CD14-positive monocyte (primary cell): ENCODE results near the gene OVCA2. TPM values are rescaled to one million over a fixed set of nuclear protein-coding genes. Genes with fewer than 3 reads are reported as not detected.
A peak's percentile ranks its signal among the peaks of the same experiment; 100 is the strongest.

ENCODE experiments used
- DNase-seq, 3 donors: peaks; one replicate each; pipeline ENCODE4 v3.0.0-alpha.2; 2011 to 2022
- H2AFZ ChIP-seq: 2 replicates; pipeline ENCODE4 v1.6.0; 2012; ENCODE audit warnings: mild to moderate bottlenecking, low read depth, low read length, inconsistent platforms; ENCODE audit not compliant: insufficient read depth, poor library complexity, severe bottlenecking
- H3K27ac ChIP-seq, 2 donors: 1 replicate in 1 of 2; 2 replicates in 1 of 2; pipeline ENCODE4 v1.5.1; 2012 to 2013; ENCODE audit warnings: low read length in 2 of 2, control low read depth in 1 of 2, inconsistent platforms in 1 of 2, low read depth in 1 of 2, mild to moderate bottlenecking in 1 of 2
- H3K27me3 ChIP-seq, 2 donors: one replicate each; pipeline versions ENCODE4 v1.6.0 to v1.6.1; 2011 to 2013; ENCODE audit warnings: low read length in 2 of 2; ENCODE audit not compliant: control insufficient read depth in 2 of 2, insufficient read depth in 2 of 2
- H3K36me3 ChIP-seq, 2 donors: replicated peaks in 1 of 2; 1 replicate in 1 of 2; 2 replicates in 1 of 2; pipeline versions ENCODE4 v1.5.1 to v1.6.1; 2012 to 2013; ENCODE audit warnings: low read length in 2 of 2, control low read depth in 1 of 2, inconsistent platforms in 1 of 2, mild to moderate bottlenecking in 1 of 2; ENCODE audit not compliant: insufficient read depth in 2 of 2, control insufficient read depth in 1 of 2
- H3K4me1 ChIP-seq, 2 donors: 1 replicate in 1 of 2; 2 replicates in 1 of 2; pipeline versions ENCODE4 v1.5.1 to v1.6.1; 2012 to 2013; ENCODE audit warnings: low read length in 2 of 2, control low read depth in 1 of 2, inconsistent platforms in 1 of 2, mild to moderate bottlenecking in 1 of 2, moderate library complexity in 1 of 2; ENCODE audit not compliant: insufficient read depth in 2 of 2, control insufficient read depth in 1 of 2
- H3K4me2 ChIP-seq: replicated peaks from 2 replicates; pipeline ENCODE3; 2012; ENCODE audit warnings: low read length, moderate library complexity, mild to moderate bottlenecking; ENCODE audit not compliant: poor library complexity, severe bottlenecking; ENCODE audit errors: extremely low read depth
- H3K4me3 ChIP-seq, 3 experiments: fragments of 200-600 bp in 1 of 3; sonication (generic) in 1 of 3; replicated peaks in 1 of 3; 1 replicate in 2 of 3; 2 replicates in 1 of 3; pipeline ENCODE4 v1.5.1; 2011 to 2013; ENCODE audit warnings: low read length in 3 of 3, mild to moderate bottlenecking in 3 of 3, control low read depth in 2 of 3, low read depth in 2 of 3, inconsistent platforms in 1 of 3, moderate library complexity in 1 of 3
- H3K79me2 ChIP-seq: 2 replicates; pipeline ENCODE4 v1.6.0; 2012; ENCODE audit warnings: mild to moderate bottlenecking, control low read depth, inconsistent platforms, low read length, moderate library complexity; ENCODE audit not compliant: insufficient read depth
- H3K9ac ChIP-seq: 2 replicates; pipeline ENCODE4 v1.6.0; 2017; ENCODE audit warnings: low read length, mild to moderate bottlenecking; ENCODE audit not compliant: insufficient read depth, poor library complexity, severe bottlenecking
- H3K9me3 ChIP-seq, 2 donors: replicated peaks in 1 of 2; 1 replicate in 1 of 2; 2 replicates in 1 of 2; pipeline versions ENCODE4 v1.5.1 to v1.6.1; 2012 to 2013; ENCODE audit warnings: low read length in 2 of 2, control low read depth in 1 of 2; ENCODE audit not compliant: control insufficient read depth in 1 of 2, insufficient read depth in 1 of 2
- H4K20me1 ChIP-seq: 2 replicates; pipeline ENCODE4 v1.6.0; 2012; ENCODE audit warnings: mild to moderate bottlenecking, low read length, control low read depth, moderate library complexity; ENCODE audit not compliant: insufficient read depth
- H3K27ac Mint-ChIP-seq, 7 donors: one replicate each; pipeline ENCODE4 v1.8.0; 2020; ENCODE audit warnings: mild to moderate bottlenecking in 7 of 7, mixed read lengths in 7 of 7, moderate library complexity in 6 of 7, inconsistent platforms in 2 of 7
- H3K27me3 Mint-ChIP-seq, 3 donors: one replicate each; pipeline ENCODE4 v1.8.0; 2021 to 2022; ENCODE audit warnings: low read depth in 3 of 3, mild to moderate bottlenecking in 3 of 3, mixed read lengths in 3 of 3, moderate library complexity in 3 of 3, inconsistent platforms in 1 of 3
- H3K36me3 Mint-ChIP-seq, 2 donors: one replicate each; pipeline ENCODE4 v1.8.0; 2020; ENCODE audit warnings: mixed read lengths in 2 of 2, inconsistent platforms in 1 of 2, mild to moderate bottlenecking in 1 of 2
- H3K4me1 Mint-ChIP-seq: one replicate; pipeline ENCODE4 v1.8.0; 2020; ENCODE audit warnings: mild to moderate bottlenecking, mixed read lengths
- H3K4me3 Mint-ChIP-seq, 2 donors: one replicate each; pipeline ENCODE4 v1.8.0; 2020; ENCODE audit warnings: mild to moderate bottlenecking in 2 of 2, mixed read lengths in 2 of 2, moderate library complexity in 1 of 2
- H3K9me3 Mint-ChIP-seq, 7 donors: one replicate each; pipeline ENCODE4 v1.8.0; 2020 to 2022; ENCODE audit warnings: mixed read lengths in 7 of 7, mild to moderate bottlenecking in 6 of 7, moderate library complexity in 6 of 7, inconsistent platforms in 2 of 7
- WGBS: methylation state at CpG from one replicate; pipeline ENCODE4 v1.1.5; 2013; ENCODE audit warnings: missing lambda C conversion rate; ENCODE audit not compliant: insufficient coverage; 5-methylcytosine and 5-hydroxymethylcytosine counted together
- intact Hi-C, 2 donors: fragments of 100-400 bp; cut with micrococcal nuclease; formaldehyde crosslinking; loops; one replicate each; pipeline versions ENCODE4 v1.15.0 to v1.15.1; 2023
- polyA plus RNA-seq, 3 donors: library from polyadenylated mRNA; depleted of rRNA in 1 of 3; unstranded in 2 of 3; stranded (reverse) in 1 of 3; fragments of 300-500 nt in 2 of 3; fragments of >200 nt in 1 of 3; fragmentation: Illumina TruSeq in 2 of 3; gene quantifications; 1 replicate in 2 of 3; 2 replicates in 1 of 3; pipeline ENCODE4 v1.2.3, GENCODE V29; 2012 to 2021
- TF ChIP-seq, protein P1 (sequence below): fragments of 200-600 bp; IDR thresholded peaks from one replicate; pipeline ENCODE4 v1.8.0; 2022; ENCODE audit warnings: antibody characterized with exemption, mild to moderate bottlenecking

Gene OVCA2
- polyA plus RNA-seq, 3 donors = 30.5 to 94.9 (median 69.1) TPM

DNA sequence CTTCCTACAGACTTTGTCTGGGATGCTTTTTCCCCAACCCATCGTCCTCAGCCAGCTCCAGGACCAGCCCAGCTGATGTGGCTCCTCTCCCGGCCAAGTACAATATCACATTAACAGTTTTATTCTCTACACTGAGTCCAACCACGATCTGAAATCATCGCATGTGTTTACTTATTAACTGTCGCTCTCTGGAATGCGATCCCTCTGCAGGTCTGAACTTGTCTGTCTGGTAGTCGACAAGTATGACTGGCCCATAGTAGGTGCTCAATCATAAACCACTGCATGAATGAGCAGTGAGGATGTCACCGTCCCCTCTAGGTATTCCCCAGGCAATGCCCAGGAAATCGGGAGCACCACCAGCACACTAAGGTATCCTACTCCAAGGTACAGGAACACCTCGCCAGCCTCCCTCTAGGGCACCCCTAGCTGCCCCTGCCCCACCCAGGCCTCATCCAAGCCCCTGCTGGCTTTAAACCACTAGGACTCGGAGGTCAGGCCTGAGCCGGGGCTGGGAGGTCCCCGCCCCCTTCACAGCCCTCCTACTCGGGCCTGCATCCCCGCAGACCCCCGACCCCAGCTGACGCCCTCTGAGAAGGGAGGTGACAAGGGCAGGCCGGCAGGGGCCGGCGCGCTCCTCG is 44.4 kb upstream of the OVCA2 start:
- H2AFZ ChIP-seq = no peak overlapping the region
- H3K4me1 Mint-ChIP-seq = no peaks in the 10 kb centered on the region
- 67% methylated on average over 19 of the region's 22 CpGs for WGBS
- no peak overlapping the region for H3K9ac ChIP-seq
- DNase-seq = no peak
- no peaks in the 10 kb centered on the region for H4K20me1 ChIP-seq
- H3K27me3 ChIP-seq = peaks cover 7 to 46% of the 10 kb centered on the region in 2 donors
- intact Hi-C loops = no loop called here
- no peak overlapping the region for H3K27ac ChIP-seq
- H3K36me3 ChIP-seq = no peaks in the 10 kb centered on the region
- H3K9me3 Mint-ChIP-seq = peaks cover 0 to 12% (median 5%) of the 10 kb centered on the region in 7 donors
- H3K4me3 Mint-ChIP-seq = peak overlapping the region in 1 of 2 donors; percentile 56
- TF ChIP-seq, protein P1, sequence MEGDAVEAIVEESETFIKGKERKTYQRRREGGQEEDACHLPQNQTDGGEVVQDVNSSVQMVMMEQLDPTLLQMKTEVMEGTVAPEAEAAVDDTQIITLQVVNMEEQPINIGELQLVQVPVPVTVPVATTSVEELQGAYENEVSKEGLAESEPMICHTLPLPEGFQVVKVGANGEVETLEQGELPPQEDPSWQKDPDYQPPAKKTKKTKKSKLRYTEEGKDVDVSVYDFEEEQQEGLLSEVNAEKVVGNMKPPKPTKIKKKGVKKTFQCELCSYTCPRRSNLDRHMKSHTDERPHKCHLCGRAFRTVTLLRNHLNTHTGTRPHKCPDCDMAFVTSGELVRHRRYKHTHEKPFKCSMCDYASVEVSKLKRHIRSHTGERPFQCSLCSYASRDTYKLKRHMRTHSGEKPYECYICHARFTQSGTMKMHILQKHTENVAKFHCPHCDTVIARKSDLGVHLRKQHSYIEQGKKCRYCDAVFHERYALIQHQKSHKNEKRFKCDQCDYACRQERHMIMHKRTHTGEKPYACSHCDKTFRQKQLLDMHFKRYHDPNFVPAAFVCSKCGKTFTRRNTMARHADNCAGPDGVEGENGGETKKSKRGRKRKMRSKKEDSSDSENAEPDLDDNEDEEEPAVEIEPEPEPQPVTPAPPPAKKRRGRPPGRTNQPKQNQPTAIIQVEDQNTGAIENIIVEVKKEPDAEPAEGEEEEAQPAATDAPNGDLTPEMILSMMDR = no peak
- no peaks in the 10 kb centered on the region for H3K79me2 ChIP-seq
- no peak overlapping the region for H3K27ac Mint-ChIP-seq
- H3K9me3 ChIP-seq = no peaks in the 10 kb centered on the region
- peaks cover 0 to 5% of the 10 kb centered on the region in 2 donors for H3K4me1 ChIP-seq
- no peak overlapping the region for H3K4me3 ChIP-seq
- H3K27me3 Mint-ChIP-seq = peaks cover 41 to 74% (median 54%) of the 10 kb centered on the region in 3 donors
- H3K4me2 ChIP-seq = no peak overlapping the region
- H3K36me3 Mint-ChIP-seq = no peaks in the 10 kb centered on the region

DNA sequence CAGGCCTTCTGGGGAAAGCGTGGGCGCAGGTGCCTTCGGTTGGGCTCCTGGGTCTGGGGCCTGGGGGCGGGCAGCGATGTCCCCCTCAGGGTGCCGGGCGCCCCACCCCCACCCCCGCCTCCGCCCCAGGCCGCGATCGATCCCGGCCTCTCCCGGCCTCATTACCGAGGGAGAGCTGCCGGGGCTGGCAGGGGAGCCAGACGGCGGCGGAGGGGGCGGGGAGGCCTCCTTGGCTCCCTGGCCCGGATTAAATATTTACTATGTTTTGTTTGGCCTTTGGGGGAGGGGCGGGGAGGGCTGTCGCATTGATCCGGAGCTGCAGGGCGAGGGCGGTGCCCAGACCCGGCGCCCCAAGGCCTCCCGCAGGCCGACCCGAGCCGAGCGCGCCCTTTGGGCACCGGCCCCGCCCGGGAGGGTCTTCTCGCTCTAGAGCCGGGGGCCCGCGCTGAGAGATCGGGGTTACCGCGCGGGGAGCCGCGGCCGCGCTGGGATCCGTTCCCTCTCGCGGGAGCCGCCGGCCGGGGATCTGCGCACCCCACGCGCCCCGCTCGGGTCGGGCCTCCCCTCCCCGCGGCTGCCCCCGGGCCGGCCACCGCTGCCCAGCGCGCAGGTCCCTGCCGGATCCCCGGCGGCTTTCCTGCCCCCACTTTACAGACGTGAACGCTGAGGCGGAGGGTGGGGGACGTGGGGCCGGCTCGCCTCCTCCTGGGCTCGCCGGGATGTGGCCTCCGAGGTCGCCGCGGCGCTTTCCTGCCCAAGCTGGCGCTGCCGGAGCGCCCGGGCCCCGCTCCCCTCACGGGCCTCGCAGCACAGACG is 43.7 kb upstream of the OVCA2 start:
- Histone ChIP-seq H3K36me3 (no peaks in the 10 kb centered on the region), H4K20me1 (no peaks in the 10 kb centered on the region), H3K9me3 (no peaks in the 10 kb centered on the region), H3K9ac (no peak overlapping the region), H3K4me1 (peaks cover 0 to 5% of the 10 kb centered on the region in 2 donors), H3K4me2 (peak overlapping the region; percentile 4), H3K79me2 (no peaks in the 10 kb centered on the region), H3K4me3 (no peak overlapping the region), H3K27ac (no peak overlapping the region), H2AFZ (no peak overlapping the region), H3K27me3 (peaks cover 7 to 46% of the 10 kb centered on the region in 2 donors)
- Mint-ChIP-seq H3K36me3 (no peaks in the 10 kb centered on the region), H3K27me3 (peaks cover 41 to 70% (median 52%) of the 10 kb centered on the region in 3 donors), H3K4me3 (no peak overlapping the region), H3K27ac (no peak overlapping the region), H3K9me3 (peaks cover 0 to 12% (median 5%) of the 10 kb centered on the region in 7 donors), H3K4me1 (no peaks in the 10 kb centered on the region)
- no peak for DNase-seq
- intact Hi-C loops = no loop called here
- under 1% methylated on average over 70 of the region's 92 CpGs for WGBS
- TF ChIP-seq, protein P1 = no peak
